Nephron (organoid): ENCODE results near the gene FBXO47.
"Not testable (repeated sequence)": the region's sequence is repeated elsewhere in the genome, so short reads cannot be mapped to it uniquely, and the experiment has no call there.

Experiments used
- H3K27ac Mint-ChIP-seq, 3 experiments: 2 replicates each; pipeline ENCODE4 v1.8.0; 2020; ENCODE audit warnings: mixed read lengths in 3 of 3, mild to moderate bottlenecking in 2 of 3, moderate library complexity in 1 of 3
- H3K27me3 Mint-ChIP-seq: 2 replicates; pipeline ENCODE4 v1.8.0; 2021; ENCODE audit warnings: low read depth, mild to moderate bottlenecking, moderate library complexity, mixed read lengths
- H3K36me3 Mint-ChIP-seq: 2 replicates; pipeline ENCODE4 v1.8.0; 2020; ENCODE audit warnings: low read depth, mixed read lengths
- H3K4me1 Mint-ChIP-seq: 2 replicates; pipeline ENCODE4 v1.8.0; 2020; ENCODE audit warnings: mixed read lengths
- H3K4me3 Mint-ChIP-seq, 3 experiments: 2 replicates each; pipeline ENCODE4 v1.8.0; 2020; ENCODE audit warnings: mild to moderate bottlenecking in 3 of 3, mixed read lengths in 3 of 3, moderate library complexity in 2 of 3
- H3K9me3 Mint-ChIP-seq: 2 replicates; pipeline ENCODE4 v1.8.0; 2020; ENCODE audit warnings: mixed read lengths
- TF ChIP-seq, protein P1 (sequence below), 3 experiments: fragments of 200-600 bp; sonication (generic); IDR thresholded peaks; one replicate each; pipeline ENCODE4 v1.5.0; 2021; ENCODE audit warnings: antibody characterized with exemption in 3 of 3; ENCODE audit not compliant: unreplicated experiment in 3 of 3

Gene FBXO47

DNA sequence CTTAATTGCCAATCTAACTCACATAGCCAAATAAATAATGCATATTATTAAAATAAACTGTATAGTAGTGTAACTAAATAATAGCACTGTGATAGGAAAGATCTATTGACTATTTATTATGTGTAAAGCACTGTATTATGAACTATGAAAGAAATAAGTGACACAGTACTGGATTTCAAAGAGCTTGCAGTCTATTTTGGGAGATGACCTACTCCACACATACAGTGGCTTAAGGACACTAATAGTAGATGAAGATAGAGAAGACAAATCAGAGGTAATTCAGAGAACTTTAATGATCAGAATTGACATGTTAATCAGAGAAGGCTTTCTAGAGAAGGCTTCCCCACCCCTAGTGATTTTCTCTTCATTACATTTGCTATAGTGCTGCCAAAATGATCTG lies 27.2 kb downstream of the FBXO47 start:
- Mint-ChIP-seq H3K4me3 (no peak overlapping the region), H3K4me1 (no peaks in the 10 kb centered on the region), H3K36me3 (no peaks in the 10 kb centered on the region), H3K27me3 (peaks cover 6% of the 10 kb centered on the region), H3K27ac (no peak overlapping the region), H3K9me3 (no peaks in the 10 kb centered on the region)
- TF ChIP-seq, protein P1, sequence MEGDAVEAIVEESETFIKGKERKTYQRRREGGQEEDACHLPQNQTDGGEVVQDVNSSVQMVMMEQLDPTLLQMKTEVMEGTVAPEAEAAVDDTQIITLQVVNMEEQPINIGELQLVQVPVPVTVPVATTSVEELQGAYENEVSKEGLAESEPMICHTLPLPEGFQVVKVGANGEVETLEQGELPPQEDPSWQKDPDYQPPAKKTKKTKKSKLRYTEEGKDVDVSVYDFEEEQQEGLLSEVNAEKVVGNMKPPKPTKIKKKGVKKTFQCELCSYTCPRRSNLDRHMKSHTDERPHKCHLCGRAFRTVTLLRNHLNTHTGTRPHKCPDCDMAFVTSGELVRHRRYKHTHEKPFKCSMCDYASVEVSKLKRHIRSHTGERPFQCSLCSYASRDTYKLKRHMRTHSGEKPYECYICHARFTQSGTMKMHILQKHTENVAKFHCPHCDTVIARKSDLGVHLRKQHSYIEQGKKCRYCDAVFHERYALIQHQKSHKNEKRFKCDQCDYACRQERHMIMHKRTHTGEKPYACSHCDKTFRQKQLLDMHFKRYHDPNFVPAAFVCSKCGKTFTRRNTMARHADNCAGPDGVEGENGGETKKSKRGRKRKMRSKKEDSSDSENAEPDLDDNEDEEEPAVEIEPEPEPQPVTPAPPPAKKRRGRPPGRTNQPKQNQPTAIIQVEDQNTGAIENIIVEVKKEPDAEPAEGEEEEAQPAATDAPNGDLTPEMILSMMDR (IDR thresholded peaks at IDR 0.05; ENCODE audit: unreplicated experiment in 3 of 3): no peak

DNA sequence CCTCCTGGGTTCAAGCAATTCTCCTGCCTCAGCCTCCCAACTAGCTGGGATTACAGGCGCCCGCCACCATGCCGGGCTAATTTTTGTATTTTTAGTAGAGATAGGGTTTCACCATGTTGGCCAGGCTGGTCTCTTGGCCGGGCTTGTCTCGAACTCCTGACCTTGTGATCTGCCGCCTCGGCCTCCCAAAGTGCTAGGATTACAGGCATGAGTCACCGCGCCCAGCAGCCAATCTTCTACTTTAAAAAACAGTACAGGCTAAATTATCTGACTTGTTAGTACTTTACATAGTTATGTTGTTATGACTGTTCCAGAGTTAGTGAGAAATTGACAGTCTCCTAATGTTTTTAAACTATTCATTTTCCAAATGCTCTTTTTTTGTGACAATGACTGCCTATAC lies 33.2 kb downstream of the FBXO47 start:
- H3K4me3 Mint-ChIP-seq, H3K9me3 Mint-ChIP-seq, H3K27me3 Mint-ChIP-seq, H3K4me1 Mint-ChIP-seq, H3K36me3 Mint-ChIP-seq, H3K27ac Mint-ChIP-seq: not testable (repeated sequence)

DNA sequence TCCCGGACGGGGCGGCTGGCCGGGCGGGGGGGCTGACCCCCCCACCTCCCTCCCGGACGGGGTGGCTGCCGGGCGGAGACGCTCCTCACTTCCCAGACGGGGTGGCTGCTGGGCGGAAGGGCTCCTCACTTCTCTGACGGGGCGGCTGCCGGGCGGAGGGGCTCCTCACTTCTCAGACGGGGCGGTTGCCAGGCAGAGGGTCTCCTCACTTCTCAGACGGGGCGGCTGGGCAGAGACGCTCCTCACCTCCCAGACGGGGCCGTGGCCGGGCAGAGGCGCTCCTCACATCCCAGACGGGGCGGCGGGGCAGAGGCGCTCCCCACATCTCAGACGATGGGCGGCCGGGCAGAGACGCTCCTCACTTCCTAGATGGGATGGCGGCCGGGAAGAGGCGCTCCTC lies 36.4 kb downstream of the FBXO47 start:
- not testable (repeated sequence) for H3K27ac Mint-ChIP-seq, H3K9me3 Mint-ChIP-seq, H3K36me3 Mint-ChIP-seq, H3K27me3 Mint-ChIP-seq, H3K4me3 Mint-ChIP-seq
- H3K4me1 Mint-ChIP-seq: peaks cover 11% of the 10 kb centered on the region

DNA sequence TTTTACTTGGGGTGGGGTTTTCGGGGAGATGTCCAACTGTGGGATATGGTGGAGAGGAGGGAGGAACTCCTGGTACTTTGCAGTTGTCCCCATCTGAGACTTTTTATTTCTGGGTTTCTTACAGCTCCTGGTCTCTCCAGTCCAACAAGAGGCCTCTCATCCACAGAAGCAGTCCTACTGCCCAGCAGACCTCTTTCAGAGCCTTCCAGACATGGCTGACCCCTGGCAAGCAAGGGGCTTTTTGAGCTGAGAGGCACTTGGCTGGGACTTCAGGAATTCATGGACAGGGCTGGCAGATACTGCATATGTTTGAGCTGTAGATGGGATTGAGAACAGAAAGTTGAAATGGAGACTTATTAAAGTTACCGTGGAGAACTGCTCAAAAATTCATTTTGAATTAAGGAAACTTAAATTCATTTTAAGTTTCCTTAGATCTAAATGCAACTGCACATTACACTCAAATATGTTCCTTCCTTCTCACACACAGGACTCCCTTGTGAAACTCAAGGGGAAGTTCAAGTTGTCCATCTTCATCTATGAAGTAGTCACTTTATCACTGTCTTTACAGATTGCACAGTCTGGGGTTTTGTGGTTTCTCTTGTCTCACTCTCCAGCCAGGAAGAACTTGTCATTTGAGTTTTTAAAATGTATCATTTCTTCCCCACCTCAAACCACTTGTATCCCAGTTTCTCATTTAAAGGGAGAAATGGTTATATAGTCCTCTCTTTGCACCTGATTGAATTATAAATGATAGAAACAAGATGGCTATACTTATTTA lies 40.7 kb downstream of the FBXO47 start:
- Mint-ChIP-seq H3K4me1 (peaks cover 35% of the 10 kb centered on the region), H3K4me3 (peak overlapping the region; percentile 74 to 84 (median 79)), H3K36me3 (no peaks in the 10 kb centered on the region), H3K9me3 (no peaks in the 10 kb centered on the region), H3K27me3 (no peaks in the 10 kb centered on the region), H3K27ac (peak overlapping the region; percentile 89 to 93 (median 90))
- TF ChIP-seq, protein P1 (IDR thresholded peaks at IDR 0.05; ENCODE audit: unreplicated experiment in 3 of 3): no peak

DNA sequence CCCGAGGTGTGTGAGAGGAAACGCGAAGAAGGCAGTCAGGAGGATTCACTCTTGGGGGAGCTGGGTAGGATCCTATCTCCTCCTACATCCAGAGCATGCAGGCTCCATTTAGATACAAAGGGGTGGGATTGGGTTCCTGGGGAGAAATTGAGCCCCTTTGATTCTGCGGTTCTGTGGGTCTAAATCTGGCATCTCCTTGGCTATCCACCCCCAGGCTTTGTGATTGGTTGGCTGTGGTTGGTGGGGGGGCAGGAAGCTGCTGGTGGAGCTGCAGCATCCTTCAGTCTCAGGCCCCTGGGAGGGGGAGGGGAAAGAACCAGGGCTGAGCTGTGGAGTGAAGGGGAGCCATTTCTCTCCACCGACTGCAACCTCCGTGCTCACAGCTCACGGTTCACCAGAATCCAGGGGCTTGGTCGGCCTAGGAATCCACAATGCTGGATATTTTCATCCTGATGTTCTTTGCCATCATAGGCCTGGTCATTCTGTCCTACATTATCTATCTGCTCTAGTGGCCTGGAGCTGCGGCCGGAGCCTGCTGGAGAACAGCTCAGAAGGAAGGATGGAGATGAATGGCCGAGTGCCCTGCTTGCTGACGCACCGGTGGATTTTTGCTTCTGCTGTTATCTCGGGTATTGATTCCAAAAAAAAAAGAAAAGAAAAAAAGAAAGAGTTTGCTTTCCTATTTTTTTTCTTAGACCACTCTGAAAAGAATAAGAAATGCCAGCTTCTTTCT lies 41.8 kb downstream of the FBXO47 start, which contains the start of gene LASP1NB:
TSS of gene LASP1NB (plus strand) at position 352 of the 733 bp plus-strand sequence.
- TF ChIP-seq, protein P1 (IDR thresholded peaks at IDR 0.05; ENCODE audit: unreplicated experiment in 3 of 3): no peak
- peak within 1 kb of the TSS; percentile 89 to 93 (median 90) for H3K27ac Mint-ChIP-seq
- no peaks in the 10 kb centered on the region for H3K9me3 Mint-ChIP-seq
- peaks cover 46% of the 10 kb centered on the region for H3K4me1 Mint-ChIP-seq
- peak within 1 kb of the TSS; percentile 74 to 84 (median 79) for H3K4me3 Mint-ChIP-seq
- no peaks in the 10 kb centered on the region for H3K27me3 Mint-ChIP-seq
- H3K36me3 Mint-ChIP-seq: peaks cover 3% of the 10 kb centered on the region

DNA sequence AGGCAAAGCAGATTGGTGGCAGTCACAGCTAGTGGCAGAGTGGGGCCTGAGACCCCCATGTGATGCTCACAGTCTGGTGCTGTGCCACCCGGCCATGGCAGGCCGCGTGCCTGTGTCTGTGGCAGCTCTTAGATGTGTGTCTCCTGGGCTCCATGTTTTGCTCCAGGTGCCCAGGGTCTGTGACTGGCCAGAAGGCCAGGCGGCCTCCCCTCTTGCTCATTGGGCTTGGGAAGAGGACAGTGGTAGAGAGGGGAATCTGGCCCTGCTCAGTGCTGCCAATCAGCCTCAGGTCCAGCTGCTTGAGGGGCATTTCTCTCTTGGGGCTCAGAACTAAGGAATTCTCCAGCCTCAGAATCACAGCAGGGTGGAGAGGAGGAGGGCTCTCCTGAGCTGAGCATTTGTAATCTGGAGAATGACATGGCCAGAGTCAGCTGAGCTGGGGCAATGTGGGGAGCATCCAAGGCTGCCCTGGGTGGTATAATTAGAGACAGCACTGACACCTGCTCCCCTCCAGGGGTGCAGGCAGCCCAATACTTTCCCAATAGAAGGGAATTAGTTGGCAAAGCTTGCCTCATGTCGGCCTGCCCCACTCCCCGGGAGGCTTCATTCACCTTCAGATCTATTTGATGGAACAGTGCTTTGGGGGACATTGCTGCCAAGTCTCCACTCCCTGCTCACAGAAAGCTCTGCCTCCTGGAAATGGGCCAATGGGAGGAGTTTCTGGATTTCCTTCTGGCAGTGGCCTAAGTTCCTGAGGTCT lies 44.5 kb downstream of the FBXO47 start:
- Mint-ChIP-seq H3K4me1 (peaks cover 48% of the 10 kb centered on the region), H3K36me3 (peaks cover 21% of the 10 kb centered on the region), H3K9me3 (no peaks in the 10 kb centered on the region), H3K4me3 (no peak overlapping the region), H3K27ac (peak overlapping the region in 2 of 3 experiments; percentile 26 to 42), H3K27me3 (no peaks in the 10 kb centered on the region)
- TF ChIP-seq, protein P1 (IDR thresholded peaks at IDR 0.05; ENCODE audit: unreplicated experiment in 3 of 3): no peak
